ENCODE results near the gene GCC2. TPM values are rescaled to one million over a fixed set of nuclear protein-coding genes. Genes with fewer than 3 reads are reported as not detected.

Gene GCC2
- total RNA-seq, 1 donor from 2014 or later: 30.0 TPM

DNA sequence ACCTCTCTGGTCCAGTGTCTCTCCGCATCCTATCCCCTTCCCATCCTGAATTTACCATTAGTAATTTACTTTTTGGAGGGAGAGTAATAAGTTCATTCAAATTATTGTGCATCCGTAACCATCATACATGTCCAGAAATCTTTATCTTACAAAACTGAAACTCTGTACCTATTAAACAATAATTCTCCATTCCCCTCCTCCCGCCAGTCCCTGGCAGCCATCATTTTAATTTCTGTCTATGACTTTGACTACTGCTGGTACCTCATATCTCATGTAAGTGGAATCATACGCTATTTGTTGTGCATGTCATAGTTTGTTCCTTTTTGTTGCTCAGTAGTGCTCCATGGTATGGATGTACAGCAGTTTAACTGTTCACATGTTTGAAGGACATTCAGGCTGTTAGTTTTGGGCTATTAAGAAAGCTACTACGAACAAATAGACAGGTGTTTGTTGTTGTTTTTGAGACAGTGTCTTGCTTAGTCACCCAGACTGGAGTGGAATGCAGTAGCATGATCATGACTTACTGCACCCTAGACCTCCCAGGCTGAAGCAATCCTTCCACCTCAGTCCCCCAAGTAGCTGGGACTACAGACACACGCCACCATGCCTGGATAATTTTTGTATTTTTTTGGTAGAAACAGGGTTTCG lies 87.3 kb downstream of the GCC2 start:
- peaks cover 37% of the 10 kb centered on the region for H3K4me1 ChIP-seq

DNA sequence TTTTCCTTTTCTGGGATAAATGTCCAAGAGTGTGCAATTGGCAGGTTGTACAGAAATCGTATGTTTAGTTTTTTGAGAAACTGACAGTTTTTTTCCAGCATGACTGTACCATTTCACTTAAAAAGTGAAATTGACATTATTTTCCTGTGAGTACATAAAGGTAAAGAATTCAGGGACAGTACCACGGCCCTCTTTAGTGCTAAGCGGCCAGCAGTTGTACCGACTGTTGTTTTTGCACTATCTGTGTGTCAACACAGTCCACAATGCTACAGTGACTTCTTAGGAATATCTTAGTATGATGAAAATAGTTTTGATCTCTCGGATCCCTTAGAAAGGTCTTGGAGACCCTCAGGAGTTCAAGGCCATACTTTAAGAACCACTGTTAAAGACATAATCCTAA lies 87.9 kb downstream of the GCC2 start:
- TF ChIP-seq, protein P1, sequence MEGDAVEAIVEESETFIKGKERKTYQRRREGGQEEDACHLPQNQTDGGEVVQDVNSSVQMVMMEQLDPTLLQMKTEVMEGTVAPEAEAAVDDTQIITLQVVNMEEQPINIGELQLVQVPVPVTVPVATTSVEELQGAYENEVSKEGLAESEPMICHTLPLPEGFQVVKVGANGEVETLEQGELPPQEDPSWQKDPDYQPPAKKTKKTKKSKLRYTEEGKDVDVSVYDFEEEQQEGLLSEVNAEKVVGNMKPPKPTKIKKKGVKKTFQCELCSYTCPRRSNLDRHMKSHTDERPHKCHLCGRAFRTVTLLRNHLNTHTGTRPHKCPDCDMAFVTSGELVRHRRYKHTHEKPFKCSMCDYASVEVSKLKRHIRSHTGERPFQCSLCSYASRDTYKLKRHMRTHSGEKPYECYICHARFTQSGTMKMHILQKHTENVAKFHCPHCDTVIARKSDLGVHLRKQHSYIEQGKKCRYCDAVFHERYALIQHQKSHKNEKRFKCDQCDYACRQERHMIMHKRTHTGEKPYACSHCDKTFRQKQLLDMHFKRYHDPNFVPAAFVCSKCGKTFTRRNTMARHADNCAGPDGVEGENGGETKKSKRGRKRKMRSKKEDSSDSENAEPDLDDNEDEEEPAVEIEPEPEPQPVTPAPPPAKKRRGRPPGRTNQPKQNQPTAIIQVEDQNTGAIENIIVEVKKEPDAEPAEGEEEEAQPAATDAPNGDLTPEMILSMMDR (IDR thresholded peaks at IDR 0.05): no peak
- TF ChIP-seq POLR2AphosphoS5 (IDR thresholded peaks at IDR 0.05; ENCODE audit: insufficient read depth in 1 of 2, low read depth in 1 of 2): no peak
- TF ChIP-seq POLR2A (IDR thresholded peaks at IDR 0.05): no peak
- no peak overlapping the region for H3K4me3 ChIP-seq
- peaks cover 43% of the 10 kb centered on the region for H3K4me1 ChIP-seq
- intact Hi-C loops (cut with DNase I): loop anchor here (10.0 kb wide), 1 partner anchor 48 kb away; no protein-coding TSS in a partner anchor
- H3K9me3 ChIP-seq: no peaks in the 10 kb centered on the region
- H3K27me3 ChIP-seq: no peaks in the 10 kb centered on the region
- no peak for DNase-seq (ENCODE audit: extremely low spot score in 2 of 2)
- H3K36me3 ChIP-seq: no peaks in the 10 kb centered on the region
- H3K27ac ChIP-seq: no peak overlapping the region

More for the DNA sequence above, 87.3 kb downstream of the GCC2 start:
- Histone ChIP-seq H3K9me3 (no peaks in the 10 kb centered on the region), H3K27me3 (no peaks in the 10 kb centered on the region), H3K27ac (no peak overlapping the region), H3K36me3 (no peaks in the 10 kb centered on the region), H3K4me3 (peak overlapping the region in 1 of 2 donors; percentile 89)
- TF ChIP-seq, protein P1 (IDR thresholded peaks at IDR 0.05): no peak
- TF ChIP-seq POLR2A (IDR thresholded peaks at IDR 0.05) (no peak), POLR2AphosphoS5 (IDR thresholded peaks at IDR 0.05; ENCODE audit: insufficient read depth in 1 of 2, low read depth in 1 of 2) (no peak)
- intact Hi-C loops (cut with DNase I): loop anchor here (10.0 kb wide), 1 partner anchor 49 kb away; no protein-coding TSS in a partner anchor
- DNase-seq (ENCODE audit: extremely low spot score in 2 of 2): no peak

DNA sequence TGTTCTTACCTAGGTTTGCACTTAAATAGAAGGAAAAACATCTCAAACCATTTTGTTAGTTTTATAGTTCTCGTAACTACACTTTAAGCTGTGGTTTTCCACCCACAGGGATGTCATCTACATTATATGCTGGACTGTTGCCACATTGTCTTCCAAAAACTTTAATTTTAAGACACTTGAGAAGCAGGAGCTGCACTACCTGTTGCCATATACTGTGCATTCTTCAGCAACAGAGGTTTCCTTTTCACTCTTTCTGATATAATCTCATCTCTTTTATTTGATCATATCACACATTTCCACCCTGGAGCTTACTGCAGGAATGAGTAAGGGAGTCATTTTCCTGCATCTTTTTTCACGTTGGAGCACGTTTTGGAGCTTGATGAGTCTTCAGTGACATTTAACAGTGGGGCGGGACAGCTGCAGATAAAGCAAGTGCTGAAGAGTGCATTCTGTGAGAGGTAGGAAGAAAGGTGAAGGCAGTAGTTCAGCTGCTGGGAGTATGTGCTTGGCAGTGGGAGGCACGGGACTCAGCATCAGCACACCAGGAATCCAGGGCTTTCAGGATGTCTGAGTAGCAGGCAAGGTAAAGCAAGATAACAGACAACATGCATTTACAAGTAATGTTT lies 89.1 kb downstream of the GCC2 start:
- Histone ChIP-seq H3K4me1 (peaks cover 55% of the 10 kb centered on the region), H3K27ac (no peak overlapping the region), H3K27me3 (no peaks in the 10 kb centered on the region), H3K9me3 (no peaks in the 10 kb centered on the region), H3K36me3 (no peaks in the 10 kb centered on the region), H3K4me3 (no peak overlapping the region)
- intact Hi-C loops (cut with DNase I): loop anchor here (10.0 kb wide), 1 partner anchor 47 kb away; no protein-coding TSS in a partner anchor
- no peak for DNase-seq (ENCODE audit: extremely low spot score in 2 of 2)
- TF ChIP-seq POLR2A (IDR thresholded peaks at IDR 0.05) (no peak), POLR2AphosphoS5 (IDR thresholded peaks at IDR 0.05; ENCODE audit: insufficient read depth in 1 of 2, low read depth in 1 of 2) (no peak)
- TF ChIP-seq, protein P1 (IDR thresholded peaks at IDR 0.05): no peak

DNA sequence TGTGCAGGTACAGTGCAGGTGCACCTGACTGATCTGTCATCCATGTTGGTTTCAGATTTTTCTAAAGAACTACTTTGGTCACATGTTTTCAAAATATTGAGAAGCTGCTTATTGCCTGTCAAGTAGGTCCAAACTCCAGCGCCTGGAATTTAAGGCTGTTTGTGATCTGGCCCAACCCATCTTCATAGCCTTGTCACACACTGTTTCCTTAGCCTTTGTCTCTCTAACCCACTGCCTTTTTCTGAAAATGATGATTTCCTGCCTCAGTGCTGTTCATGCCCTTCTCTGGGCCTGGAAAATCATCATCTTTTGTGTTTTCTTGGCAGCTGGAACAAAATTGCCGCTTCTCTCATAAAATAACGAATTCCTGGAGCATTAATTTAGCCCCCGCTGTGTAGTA lies 92.4 kb downstream of the GCC2 start:
- TF ChIP-seq POLR2AphosphoS5 (IDR thresholded peaks at IDR 0.05; ENCODE audit: insufficient read depth in 1 of 2, low read depth in 1 of 2) (no peak), POLR2A (IDR thresholded peaks at IDR 0.05) (no peak)
- TF ChIP-seq, protein P1 (IDR thresholded peaks at IDR 0.05): no peak
- H3K9me3 ChIP-seq: no peaks in the 10 kb centered on the region
- H3K27ac ChIP-seq: peak overlapping the region; percentile 33
- peaks cover 50% of the 10 kb centered on the region for H3K4me1 ChIP-seq
- DNase-seq (ENCODE audit: extremely low spot score in 2 of 2): no peak
- H3K27me3 ChIP-seq: no peaks in the 10 kb centered on the region
- intact Hi-C loops (cut with DNase I): no loop called here
- H3K36me3 ChIP-seq: no peaks in the 10 kb centered on the region
- no peak overlapping the region for H3K4me3 ChIP-seq

DNA sequence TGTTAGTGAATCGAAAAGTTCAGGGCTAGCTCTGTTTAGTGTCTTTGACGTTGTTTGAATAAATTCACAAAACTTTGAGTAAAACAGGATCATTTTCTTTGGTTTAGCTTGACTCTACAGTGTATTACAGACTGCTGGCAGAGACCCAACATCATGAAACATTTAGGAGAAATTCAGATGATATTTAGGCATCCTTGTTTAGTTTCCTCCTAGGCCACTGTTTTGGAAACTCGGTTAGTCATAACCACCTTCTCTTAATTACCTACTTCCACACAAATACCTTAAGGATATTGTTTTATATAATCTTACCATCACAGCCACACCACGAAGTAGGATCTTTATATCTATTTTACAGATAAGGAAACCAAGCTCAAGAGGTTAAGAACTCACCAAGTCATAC lies 93.1 kb downstream of the GCC2 start:
- H3K27ac ChIP-seq: peak overlapping the region; percentile 33
- TF ChIP-seq, protein P1 (IDR thresholded peaks at IDR 0.05): no peak
- TF ChIP-seq POLR2A (IDR thresholded peaks at IDR 0.05) (no peak), POLR2AphosphoS5 (IDR thresholded peaks at IDR 0.05; ENCODE audit: insufficient read depth in 1 of 2, low read depth in 1 of 2) (no peak)
- H3K4me3 ChIP-seq: no peak overlapping the region
- H3K27me3 ChIP-seq: no peaks in the 10 kb centered on the region
- intact Hi-C loops (cut with DNase I): no loop called here
- peaks cover 44% of the 10 kb centered on the region for H3K4me1 ChIP-seq
- H3K36me3 ChIP-seq: no peaks in the 10 kb centered on the region
- no peak for DNase-seq (ENCODE audit: extremely low spot score in 2 of 2)
- no peaks in the 10 kb centered on the region for H3K9me3 ChIP-seq

All from vagina (tissue), 2 donors.